ENCODE results near the gene OVOL1.
"Not testable (repeated sequence)": the region's sequence is repeated elsewhere in the genome, so short reads cannot be mapped to it uniquely, and the experiment has no call there.

Gene OVOL1

GRCh38 chr11:65786786-65787636, at the start of gene OVOL1:
TSS of gene OVOL1 (plus strand) at chr11:65787063. CDS start at chr11:65787374, 311 bp downstream.
- no peak for DNase-seq (ENCODE audit: low read depth)

DNA sequence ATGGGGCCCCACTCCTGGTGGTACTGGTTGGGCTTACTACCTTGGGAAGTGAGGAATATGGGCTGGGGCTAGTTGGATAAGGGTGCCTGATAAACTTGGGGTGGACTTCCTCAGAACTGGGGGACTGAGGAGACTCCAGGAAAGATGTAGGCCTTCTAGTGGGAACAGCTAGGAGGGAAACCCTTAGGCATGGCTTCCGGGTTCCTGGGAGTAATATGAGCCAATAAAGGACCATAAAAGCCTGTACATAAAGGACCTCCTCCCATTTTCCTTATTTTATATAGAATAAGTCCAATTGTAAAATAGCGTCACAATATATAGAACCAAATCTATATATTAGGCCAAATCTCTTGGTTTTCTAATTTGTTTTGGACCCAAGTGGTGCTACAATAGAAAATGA, 47.8 kb upstream of the OVOL1 start:
- DNase-seq (ENCODE audit: low read depth) = no peak

- no peak for DNase-seq (ENCODE audit: low read depth)
These were observed 45.7 kb upstream of the OVOL1 start for GRCh38 chr11:65741185-65741584.

- no peak for DNase-seq (ENCODE audit: low read depth)
These were observed 44.5 kb upstream of the OVOL1 start for GRCh38 chr11:65742353-65742752.

DNA sequence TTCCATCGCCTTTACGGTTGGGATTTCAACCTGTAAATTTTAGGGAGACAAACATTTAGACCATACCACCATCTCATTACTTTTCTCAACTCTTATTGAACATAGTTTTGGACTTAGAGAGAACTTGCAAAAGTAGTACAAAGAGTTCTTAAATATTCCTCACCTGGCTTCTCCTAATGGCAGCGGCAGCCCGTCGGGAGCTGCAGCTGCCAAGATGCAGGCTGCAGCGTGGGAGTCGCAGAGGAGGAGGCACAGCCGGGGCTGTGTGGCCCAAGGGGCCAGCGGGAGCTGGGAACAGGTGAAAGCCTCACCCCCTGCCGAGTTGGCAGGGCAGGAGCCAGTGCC, 43.2 kb upstream of the OVOL1 start:
- DNase-seq (ENCODE audit: low read depth) = no peak

DNA sequence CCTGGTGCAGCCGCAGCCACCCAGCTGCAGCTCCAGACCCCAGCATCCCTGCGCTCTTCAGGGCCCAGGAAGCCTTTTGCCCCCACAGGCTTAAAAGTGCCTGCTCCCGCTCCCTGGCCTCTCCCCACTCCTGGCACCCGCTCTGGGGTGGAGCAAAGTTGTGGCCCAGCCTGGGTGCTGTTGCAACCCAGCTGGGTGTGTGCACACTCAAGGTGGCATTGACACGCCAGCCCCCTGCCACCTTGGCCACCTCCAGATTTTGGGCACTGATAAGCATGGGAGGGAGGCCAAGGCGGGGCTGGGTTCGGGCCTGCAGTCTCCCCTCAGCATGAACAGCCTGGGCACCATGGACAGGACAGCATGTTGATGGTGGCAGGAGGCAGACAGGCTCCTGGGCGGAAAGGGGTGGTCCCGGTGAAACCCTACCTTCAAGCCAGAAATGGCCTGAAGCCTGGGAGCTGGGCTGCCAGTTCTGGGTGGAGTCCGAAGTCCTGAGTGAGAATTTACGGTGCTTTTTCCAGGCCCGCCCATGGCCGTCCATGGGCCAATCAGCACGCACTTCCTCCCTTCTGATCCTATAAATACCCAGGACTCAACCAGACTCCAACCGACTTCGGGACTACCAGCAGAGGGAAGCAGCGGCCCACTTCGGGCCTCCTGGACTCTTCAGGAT, 42.7 kb upstream of the OVOL1 start:
- DNase-seq (ENCODE audit: low read depth) = peak; percentile 11

DNA sequence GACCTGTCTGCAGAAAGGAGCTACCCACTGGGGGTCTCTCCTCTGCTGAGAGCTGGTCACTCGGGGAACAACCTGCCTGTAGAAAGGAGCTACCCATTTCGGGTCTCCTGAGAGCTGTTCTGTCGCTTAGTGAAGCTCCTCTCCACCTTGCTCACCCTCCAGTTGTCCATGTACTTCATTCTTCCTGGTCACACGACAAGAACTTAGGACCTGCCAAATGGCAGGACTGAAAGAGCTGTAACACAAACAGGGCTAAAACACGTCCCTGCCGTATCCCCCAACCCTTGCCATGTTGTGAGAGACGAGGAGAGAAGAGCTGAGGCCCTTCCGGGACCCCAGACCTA, 42.2 kb upstream of the OVOL1 start:
- no peak for DNase-seq (ENCODE audit: low read depth)

GRCh38 chr11:65745049-65745448, 41.8 kb upstream of the OVOL1 start:
- DNase-seq (ENCODE audit: low read depth) = no peak

- not testable (repeated sequence) for DNase-seq (ENCODE audit: low read depth)
These were observed 24.7 kb upstream of the OVOL1 start for GRCh38 chr11:65762169-65762568.

DNA sequence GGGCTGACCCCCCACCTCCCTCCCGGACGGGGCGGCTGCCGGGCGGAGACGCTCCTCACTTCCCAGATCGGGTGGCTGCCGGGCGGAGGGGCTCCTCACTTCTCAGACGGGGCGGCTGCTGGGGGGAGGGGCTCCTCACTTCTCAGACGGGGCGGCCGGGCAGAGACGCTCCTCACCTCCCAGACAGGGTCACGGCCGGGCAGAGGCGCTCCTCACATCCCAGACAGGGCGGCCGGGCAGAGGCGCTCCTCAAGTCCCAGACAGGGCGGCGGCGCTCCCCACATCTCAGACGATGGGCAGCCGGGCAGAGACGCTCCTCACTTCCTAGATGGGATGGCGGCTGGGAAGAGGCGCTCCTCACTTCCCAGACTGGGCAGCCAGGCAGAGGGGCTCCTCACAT, 24.0 kb upstream of the OVOL1 start:
- DNase-seq (ENCODE audit: low read depth) = not testable (repeated sequence)

- DNase-seq (ENCODE audit: low read depth) = no peak
These were observed 22.4 kb upstream of the OVOL1 start for GRCh38 chr11:65764434-65764833.

GRCh38 chr11:65766535-65766934, 20.3 kb upstream of the OVOL1 start:
- no peak for DNase-seq (ENCODE audit: low read depth)

- DNase-seq (ENCODE audit: low read depth) = no peak
These were observed 19.5 kb upstream of the OVOL1 start for GRCh38 chr11:65767406-65767805.

GRCh38 chr11:65767806-65768205, 19.1 kb upstream of the OVOL1 start:
- not testable (repeated sequence) for DNase-seq (ENCODE audit: low read depth)

DNA sequence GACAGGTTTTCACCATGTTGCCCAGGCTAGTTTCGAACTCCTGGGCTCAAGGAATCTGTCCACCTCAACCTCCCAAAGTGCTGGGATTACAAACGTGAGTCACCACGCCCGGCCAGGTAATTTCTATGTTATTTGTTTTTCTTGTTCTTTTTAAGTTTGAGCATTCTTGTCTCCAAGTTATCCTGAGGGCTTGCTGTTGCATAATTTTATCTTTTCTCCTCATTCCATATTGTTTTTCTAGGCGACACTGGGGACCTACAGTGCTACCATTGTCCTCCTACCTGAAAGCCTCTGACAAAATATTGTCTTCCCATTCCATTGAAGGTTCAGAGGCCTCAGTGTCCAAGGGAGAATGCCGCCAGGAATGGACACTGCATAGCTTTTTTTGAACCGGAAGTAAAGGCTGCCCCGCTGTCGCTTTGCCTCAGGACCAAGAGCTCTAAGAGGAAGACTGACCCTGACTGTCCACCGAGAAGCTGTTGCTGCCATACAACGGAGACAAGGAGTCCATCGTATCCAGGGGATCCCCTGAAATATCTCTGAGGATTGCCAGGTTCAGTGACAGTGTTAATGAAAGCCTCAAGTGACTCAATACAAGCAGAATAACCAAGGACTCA, 15.8 kb upstream of the OVOL1 start:
- no peak for DNase-seq (ENCODE audit: low read depth)

DNA sequence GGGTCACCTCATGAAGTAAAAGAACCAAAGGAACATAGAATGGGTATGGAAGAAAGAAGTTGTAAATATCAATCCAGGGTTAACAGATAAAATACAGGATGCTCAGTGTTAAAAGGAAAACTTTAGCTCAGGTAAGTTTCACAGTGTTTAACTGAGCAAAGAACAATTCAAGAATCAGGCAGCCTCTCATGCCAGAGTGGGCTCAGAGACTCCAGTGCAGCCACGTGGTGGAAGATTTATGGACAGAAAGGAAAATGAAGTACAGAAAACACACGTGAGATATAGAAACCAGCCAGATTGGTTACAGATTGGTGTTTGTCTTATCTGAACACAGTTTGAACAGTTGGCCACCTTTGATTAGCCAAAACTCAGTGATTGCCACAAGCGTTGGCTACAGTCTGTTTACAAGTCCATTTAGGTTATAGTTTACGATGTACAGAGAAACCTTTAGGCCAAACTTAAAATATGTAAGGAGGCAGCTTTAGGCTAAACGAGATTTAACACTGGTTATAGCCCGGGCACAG, 15.2 kb upstream of the OVOL1 start:
- no peak for DNase-seq (ENCODE audit: low read depth)

DNA sequence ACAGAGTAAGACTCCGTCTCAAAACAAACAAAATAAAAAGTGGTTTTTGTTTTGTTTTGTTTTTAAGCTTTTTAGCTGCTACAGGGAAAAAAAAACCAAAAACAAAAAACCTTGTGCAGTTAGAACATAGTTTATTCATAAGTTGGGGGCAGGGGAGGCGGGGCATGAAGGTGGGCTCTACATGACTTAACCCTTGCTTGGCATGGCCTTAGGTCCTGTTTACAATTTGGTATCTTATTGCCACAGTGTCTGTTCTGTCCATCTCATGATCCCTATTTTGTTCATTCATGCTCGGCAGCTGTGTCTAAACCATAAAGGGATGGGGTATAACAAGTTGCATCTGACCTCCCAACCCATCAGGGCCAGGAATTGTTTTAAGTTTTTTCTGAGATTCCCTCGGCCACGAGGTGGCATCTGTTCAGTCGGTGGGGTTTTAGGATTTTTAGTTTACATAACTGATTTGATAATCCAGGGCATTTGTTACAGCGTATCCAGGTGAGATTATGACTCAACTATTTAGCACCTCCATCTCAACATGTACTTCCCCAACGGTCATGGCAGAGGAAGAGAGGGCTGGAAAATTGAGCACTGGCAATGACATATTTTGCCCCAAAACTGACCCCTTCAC, 13.0 kb upstream of the OVOL1 start:
- DNase-seq (ENCODE audit: low read depth) = no peak

DNA sequence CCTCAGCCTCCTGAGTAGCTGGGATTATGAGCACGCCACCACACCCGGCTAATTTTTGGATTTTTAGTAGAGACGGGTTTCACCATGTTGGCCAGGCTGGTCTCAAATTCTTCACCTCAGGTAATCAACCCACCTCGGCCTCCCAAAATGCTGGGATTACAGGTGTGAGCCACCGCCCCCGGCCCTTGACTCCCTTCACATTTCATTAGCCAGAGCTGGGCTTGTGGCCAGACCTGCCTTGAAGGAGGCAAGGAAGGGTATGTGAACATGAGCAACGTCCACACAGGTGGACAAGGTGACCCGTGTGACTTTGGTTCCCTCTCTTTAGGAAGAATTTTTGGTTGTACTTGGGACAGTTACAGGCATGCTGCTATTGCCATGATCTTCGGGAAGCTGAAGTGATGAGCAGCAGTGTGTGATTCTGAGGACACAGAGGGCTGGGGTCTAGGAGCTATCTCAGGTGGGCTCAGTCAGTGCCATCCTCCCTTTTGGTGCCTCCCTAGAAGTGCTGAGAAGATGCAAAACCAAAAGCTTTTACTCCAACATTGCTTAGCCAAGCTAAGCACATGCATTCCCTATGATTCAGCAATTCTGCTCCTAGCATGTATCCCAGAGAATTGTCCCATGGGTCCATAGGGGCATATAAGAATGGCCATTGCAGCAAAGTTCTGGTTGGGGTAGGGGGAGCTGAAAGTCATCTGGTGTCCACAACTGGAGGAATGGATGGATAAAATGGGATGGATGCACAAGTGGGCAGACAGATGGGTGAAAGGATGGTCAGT, 12.1 kb upstream of the OVOL1 start:
- DNase-seq (ENCODE audit: low read depth) = no peak

DNA sequence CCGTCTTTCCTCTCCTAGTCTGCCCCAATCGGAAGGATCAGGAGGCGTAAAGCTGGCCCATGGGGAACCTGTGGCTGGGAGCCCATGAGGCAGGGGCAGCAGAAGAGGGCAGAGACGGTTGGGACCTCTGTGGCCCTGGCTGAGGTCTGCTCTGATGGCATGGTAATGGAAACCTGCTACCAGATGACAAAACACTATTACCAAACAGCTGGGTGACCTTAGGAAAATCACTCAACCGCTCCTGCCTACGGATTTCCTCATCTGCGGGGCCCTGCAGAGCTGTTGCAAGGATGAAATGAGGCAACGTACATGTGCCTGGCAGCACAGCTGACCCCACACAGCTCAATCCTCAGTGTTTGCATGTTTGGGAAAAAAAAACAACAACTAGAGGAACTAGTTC, 10.7 kb upstream of the OVOL1 start:
- DNase-seq (ENCODE audit: low read depth) = no peak

GRCh38 chr11:65776710-65777141, 10.1 kb upstream of the OVOL1 start:
- DNase-seq (ENCODE audit: low read depth) = no peak

- DNase-seq (ENCODE audit: low read depth) = no peak
These were observed 9.6 kb upstream of the OVOL1 start for GRCh38 chr11:65777241-65777640.

Measured in activated T-cell treated with anti-CD3 and anti-CD28 coated beads for 48 hours (primary cell).